HCT116 (cell line): ENCODE data around the gene MXI1. TPM values are rescaled to one million over a fixed set of nuclear protein-coding genes. Genes with fewer than 3 reads are reported as not detected.

Source experiments
- ATAC-seq: fragments of 200-7000 bp; cut with Tn5 transposase; 2 replicates; pipeline ENCODE4 v1.9.1; 2020; ENCODE audit warnings: mild to moderate bottlenecking, moderate library complexity
- BruUV-seq: library from RNA; stranded (reverse); fragments of 400-500 nt; replicated peaks from 2 replicates; lab custom pipeline; 2021; lab: Mats Ljungman, UMichigan
- CTCF ChIA-PET: fragments of 300-600 bp; sonication (Branson Sonifier 250); formaldehyde crosslinking; loops from one replicate; lab custom pipeline; 2021; ENCODE audit warnings: antibody characterized with exemption; lab: Charles Lee
- POLR2A ChIA-PET: fragments of 300-600, 350-600 bp; sonication (Branson Sonifier 250); formaldehyde crosslinking; loops from one replicate; lab custom pipeline; 2021; ENCODE audit warnings: antibody characterized with exemption; lab: Charles Lee
- RAD21 ChIA-PET, 2 experiments: fragments of 300-600 bp; sonication (Branson Sonifier 250); formaldehyde crosslinking; loops; one replicate each; lab custom pipeline; 2023; ENCODE audit warnings: low total read pairs in 2 of 2; ENCODE audit not compliant: uncharacterized antibody in 2 of 2, unreplicated experiment in 2 of 2, low non-redundant PET in 1 of 2; lab: Charles Lee
- DNase-seq: peaks from one replicate; pipeline ENCODE4 v3.0.0-alpha.2; 2010; ENCODE audit warnings: low read depth, low spot score
- H2AFZ ChIP-seq: fragments of 200-600 bp; shearing (Covaris generic), sonication (generic); 2 replicates; pipeline ENCODE4 v1.6.1; 2017; ENCODE audit warnings: low read depth, mixed run types, mixed read lengths, antibody characterized with exemption, low read length; ENCODE audit not compliant: poor library complexity, severe bottlenecking
- H3K27ac ChIP-seq: 2 replicates; pipeline ENCODE4 v1.5.1; 2012; ENCODE audit warnings: low read depth, low read length
- H3K27me3 ChIP-seq: fragments of 200-600 bp; sonication (generic); 2 replicates; pipeline ENCODE4 v1.6.1; 2016; ENCODE audit warnings: mixed run types, low read length, mixed read lengths; ENCODE audit not compliant: insufficient read depth
- H3K36me3 ChIP-seq, 2 experiments: fragments of 200-500 bp in 1 of 2; fragments of 200-600 bp in 1 of 2; sonication (Bioruptor generic) in 1 of 2; sonication (generic) in 1 of 2; 2 replicates each; pipeline versions ENCODE4 v1.5.1 to v1.6.1; 2014 to 2016; ENCODE audit warnings: low read length in 2 of 2, inconsistent platforms in 1 of 2, mixed read lengths in 1 of 2, mixed run types in 1 of 2; ENCODE audit not compliant: insufficient read depth in 2 of 2, control insufficient read depth in 1 of 2
- H3K4me1 ChIP-seq, 2 experiments: fragments of 200-600 bp in 1 of 2; sonication (generic) in 1 of 2; 2 replicates each; pipeline versions ENCODE4 v1.5.1 to v1.6.1; 2012 to 2017; ENCODE audit warnings: low read length in 2 of 2, inconsistent platforms in 1 of 2, mild to moderate bottlenecking in 1 of 2, mixed read lengths in 1 of 2, mixed run types in 1 of 2, moderate library complexity in 1 of 2; ENCODE audit not compliant: insufficient read depth in 2 of 2, control insufficient read depth in 1 of 2
- H3K4me2 ChIP-seq: fragments of 200-600 bp; sonication (generic); 2 replicates; pipeline ENCODE4 v1.6.1; 2017; ENCODE audit warnings: mixed run types, low read length, mixed read lengths
- H3K4me3 ChIP-seq, 2 experiments: fragments of 200-600 bp in 1 of 2; sonication (generic) in 1 of 2; replicated peaks in 1 of 2; 2 replicates each; pipeline ENCODE4 v1.5.1; 2011 to 2016; ENCODE audit warnings: low read length in 2 of 2, control low read depth in 1 of 2, low read depth in 1 of 2, mild to moderate bottlenecking in 1 of 2, mixed read lengths in 1 of 2, mixed run types in 1 of 2
- H3K79me2 ChIP-seq: fragments of 200-600 bp; sonication (generic); 2 replicates; pipeline ENCODE4 v1.6.1; 2017; ENCODE audit warnings: mild to moderate bottlenecking, mixed run types, low read length, moderate library complexity, mixed read lengths; ENCODE audit not compliant: insufficient read depth
- H3K9ac ChIP-seq: fragments of 200-600 bp; sonication (generic); 2 replicates; pipeline ENCODE4 v1.6.1; 2016; ENCODE audit warnings: low read length, mixed read lengths
- H3K9me2 ChIP-seq: fragments of 200-600 bp; sonication (generic), shearing (Covaris generic); 2 replicates; pipeline ENCODE4 v1.6.1; 2017; ENCODE audit warnings: mixed run types, mild to moderate bottlenecking, moderate library complexity; ENCODE audit not compliant: insufficient read depth
- H3K9me3 ChIP-seq, 2 experiments: fragments of 200-500 bp in 1 of 2; fragments of 200-600 bp in 1 of 2; sonication (Bioruptor generic) in 1 of 2; sonication (generic) in 1 of 2; 2 replicates each; pipeline ENCODE4 v1.6.1; 2014 to 2017; ENCODE audit warnings: low read length in 2 of 2, mixed read lengths in 2 of 2, inconsistent platforms in 1 of 2, low read depth in 1 of 2, mild to moderate bottlenecking in 1 of 2, mixed run types in 1 of 2, moderate library complexity in 1 of 2; ENCODE audit not compliant: control insufficient read depth in 1 of 2, insufficient read depth in 1 of 2
- H4K20me1 ChIP-seq: fragments of 200-600 bp; sonication (generic), shearing (Covaris generic); 2 replicates; pipeline ENCODE4 v1.6.1; 2017; ENCODE audit warnings: mixed run types, mild to moderate bottlenecking, moderate library complexity; ENCODE audit not compliant: insufficient read depth
- CBX3 ChIP-seq: IDR thresholded peaks from 2 replicates; pipeline ENCODE4 v1.6.1; 2012; ENCODE audit warnings: low read depth
- CEBPB ChIP-seq: IDR thresholded peaks from 2 replicates; pipeline ENCODE4 v1.6.1; 2012; ENCODE audit warnings: low read depth
- EGR1 ChIP-seq: IDR thresholded peaks from 2 replicates; pipeline ENCODE4 v1.6.1; 2012; ENCODE audit warnings: low read depth
- ELF1 ChIP-seq: IDR thresholded peaks from 2 replicates; pipeline ENCODE4 v1.6.1; 2012; ENCODE audit warnings: low read depth, borderline replicate concordance
- FOSL1 ChIP-seq: IDR thresholded peaks from 2 replicates; pipeline ENCODE4 v1.6.1; 2012; ENCODE audit warnings: low read depth
- JUND ChIP-seq: IDR thresholded peaks from 2 replicates; pipeline ENCODE4 v1.6.1; 2012
- POLR2A ChIP-seq: IDR thresholded peaks from 2 replicates; pipeline ENCODE4 v1.7.0; 2011; ENCODE audit warnings: borderline replicate concordance; ENCODE audit not compliant: insufficient read depth, insufficient read length; ENCODE audit errors: extremely low read depth
- SIN3A ChIP-seq: IDR thresholded peaks from 2 replicates; pipeline ENCODE4 v1.6.1; 2012; ENCODE audit warnings: low read depth
- SRF ChIP-seq: IDR thresholded peaks from 2 replicates; pipeline ENCODE4 v1.6.1; 2012; ENCODE audit warnings: low read depth
- YY1 ChIP-seq: IDR thresholded peaks from 2 replicates; pipeline ENCODE4 v1.6.1; 2011; ENCODE audit warnings: low read length, low read depth, moderate library complexity, mild to moderate bottlenecking; ENCODE audit not compliant: insufficient replicate concordance; ENCODE audit errors: extremely low read depth
- intact Hi-C: fragments of 100-400 bp; cut with micrococcal nuclease; formaldehyde crosslinking; loops from 2 replicates; pipeline ENCODE4 v1.10.0; 2022
- total RNA-seq: library from RNA; stranded (reverse); gene quantifications from one replicate; pipeline ENCODE4 v1.2.1, GENCODE V29; 2021; ENCODE audit not compliant: unreplicated experiment
- TF ChIP-seq, protein P1 (sequence below): IDR thresholded peaks from 2 replicates; pipeline ENCODE4 v1.6.1; 2012
- TF ChIP-seq, protein P2 (sequence below): IDR thresholded peaks from 2 replicates; pipeline ENCODE4 v1.6.1; 2012; ENCODE audit warnings: low read depth
- TF ChIP-seq, protein P3 (sequence below), 3 experiments: fragments of 200-600 bp in 1 of 3; sonication (generic) in 1 of 3; IDR thresholded peaks in 2 of 3; conservative IDR thresholded peaks in 1 of 3; 2 replicates each; pipeline ENCODE4 v1.5.1; 2012 to 2017; ENCODE audit warnings: low read depth in 2 of 3, low read length in 2 of 3, antibody characterized with exemption in 1 of 3, borderline replicate concordance in 1 of 3, control low read depth in 1 of 3, mild to moderate bottlenecking in 1 of 3, mixed read lengths in 1 of 3, mixed run types in 1 of 3, moderate library complexity in 1 of 3; ENCODE audit not compliant: insufficient read depth in 1 of 3

The MXI1 gene
- total RNA-seq, 1 experiment from 2014 or later, result 57.0 TPM

DNA sequence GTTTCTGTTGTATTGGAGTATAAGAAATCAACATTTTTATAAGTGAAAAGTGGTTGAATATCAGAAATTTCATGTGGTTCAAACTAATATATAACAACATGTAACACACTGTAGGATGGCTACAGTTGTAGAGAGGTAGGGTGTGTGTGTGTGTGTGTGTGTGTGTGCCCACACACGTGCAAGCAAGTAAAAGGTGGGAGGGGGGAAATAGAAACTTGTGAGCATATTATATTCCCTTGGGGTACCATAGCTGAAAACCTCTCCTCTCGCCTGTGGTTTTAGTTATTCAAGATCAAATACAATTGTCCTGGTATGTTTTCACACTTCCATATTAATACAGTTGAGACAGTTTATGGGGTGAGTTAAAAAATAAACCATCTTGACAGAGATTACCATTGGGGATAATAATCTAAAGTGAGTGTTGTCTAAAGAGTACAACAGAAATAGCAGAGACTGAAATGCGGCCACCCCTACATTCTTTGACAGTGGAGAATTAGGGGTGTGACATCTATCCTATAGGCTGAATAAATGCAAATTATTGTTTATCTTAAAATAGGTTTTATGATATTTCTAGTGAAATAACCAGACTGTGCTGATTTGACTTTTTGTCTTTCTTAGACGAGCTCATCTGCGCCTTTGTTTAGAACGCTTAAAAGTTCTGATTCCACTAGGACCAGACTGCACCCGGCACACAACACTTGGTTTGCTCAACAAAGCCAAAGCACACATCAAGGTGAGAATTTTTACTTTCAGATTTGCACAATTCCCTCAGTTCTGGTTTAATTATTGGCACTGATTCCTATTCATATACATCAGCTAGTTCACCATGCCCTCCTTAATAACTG lies 71.4 kb downstream of the MXI1 start:
- CTCF ChIA-PET, result interaction anchor here (1.1 to 4.8 kb wide), 5 partner anchors 57 to 395 kb away, joined by 3 to 46 read pairs (median 17); no protein-coding TSS in a partner anchor
- H3K27ac ChIP-seq, result no peak overlapping the region
- TF ChIP-seq, protein P1, sequence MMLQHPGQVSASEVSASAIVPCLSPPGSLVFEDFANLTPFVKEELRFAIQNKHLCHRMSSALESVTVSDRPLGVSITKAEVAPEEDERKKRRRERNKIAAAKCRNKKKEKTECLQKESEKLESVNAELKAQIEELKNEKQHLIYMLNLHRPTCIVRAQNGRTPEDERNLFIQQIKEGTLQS, result no peak
- TF ChIP-seq CEBPB, result no peak
- no peak for TF ChIP-seq ELF1
- TF ChIP-seq, protein P2, sequence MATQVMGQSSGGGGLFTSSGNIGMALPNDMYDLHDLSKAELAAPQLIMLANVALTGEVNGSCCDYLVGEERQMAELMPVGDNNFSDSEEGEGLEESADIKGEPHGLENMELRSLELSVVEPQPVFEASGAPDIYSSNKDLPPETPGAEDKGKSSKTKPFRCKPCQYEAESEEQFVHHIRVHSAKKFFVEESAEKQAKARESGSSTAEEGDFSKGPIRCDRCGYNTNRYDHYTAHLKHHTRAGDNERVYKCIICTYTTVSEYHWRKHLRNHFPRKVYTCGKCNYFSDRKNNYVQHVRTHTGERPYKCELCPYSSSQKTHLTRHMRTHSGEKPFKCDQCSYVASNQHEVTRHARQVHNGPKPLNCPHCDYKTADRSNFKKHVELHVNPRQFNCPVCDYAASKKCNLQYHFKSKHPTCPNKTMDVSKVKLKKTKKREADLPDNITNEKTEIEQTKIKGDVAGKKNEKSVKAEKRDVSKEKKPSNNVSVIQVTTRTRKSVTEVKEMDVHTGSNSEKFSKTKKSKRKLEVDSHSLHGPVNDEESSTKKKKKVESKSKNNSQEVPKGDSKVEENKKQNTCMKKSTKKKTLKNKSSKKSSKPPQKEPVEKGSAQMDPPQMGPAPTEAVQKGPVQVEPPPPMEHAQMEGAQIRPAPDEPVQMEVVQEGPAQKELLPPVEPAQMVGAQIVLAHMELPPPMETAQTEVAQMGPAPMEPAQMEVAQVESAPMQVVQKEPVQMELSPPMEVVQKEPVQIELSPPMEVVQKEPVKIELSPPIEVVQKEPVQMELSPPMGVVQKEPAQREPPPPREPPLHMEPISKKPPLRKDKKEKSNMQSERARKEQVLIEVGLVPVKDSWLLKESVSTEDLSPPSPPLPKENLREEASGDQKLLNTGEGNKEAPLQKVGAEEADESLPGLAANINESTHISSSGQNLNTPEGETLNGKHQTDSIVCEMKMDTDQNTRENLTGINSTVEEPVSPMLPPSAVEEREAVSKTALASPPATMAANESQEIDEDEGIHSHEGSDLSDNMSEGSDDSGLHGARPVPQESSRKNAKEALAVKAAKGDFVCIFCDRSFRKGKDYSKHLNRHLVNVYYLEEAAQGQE, result no peak
- TF ChIP-seq, protein P3, sequence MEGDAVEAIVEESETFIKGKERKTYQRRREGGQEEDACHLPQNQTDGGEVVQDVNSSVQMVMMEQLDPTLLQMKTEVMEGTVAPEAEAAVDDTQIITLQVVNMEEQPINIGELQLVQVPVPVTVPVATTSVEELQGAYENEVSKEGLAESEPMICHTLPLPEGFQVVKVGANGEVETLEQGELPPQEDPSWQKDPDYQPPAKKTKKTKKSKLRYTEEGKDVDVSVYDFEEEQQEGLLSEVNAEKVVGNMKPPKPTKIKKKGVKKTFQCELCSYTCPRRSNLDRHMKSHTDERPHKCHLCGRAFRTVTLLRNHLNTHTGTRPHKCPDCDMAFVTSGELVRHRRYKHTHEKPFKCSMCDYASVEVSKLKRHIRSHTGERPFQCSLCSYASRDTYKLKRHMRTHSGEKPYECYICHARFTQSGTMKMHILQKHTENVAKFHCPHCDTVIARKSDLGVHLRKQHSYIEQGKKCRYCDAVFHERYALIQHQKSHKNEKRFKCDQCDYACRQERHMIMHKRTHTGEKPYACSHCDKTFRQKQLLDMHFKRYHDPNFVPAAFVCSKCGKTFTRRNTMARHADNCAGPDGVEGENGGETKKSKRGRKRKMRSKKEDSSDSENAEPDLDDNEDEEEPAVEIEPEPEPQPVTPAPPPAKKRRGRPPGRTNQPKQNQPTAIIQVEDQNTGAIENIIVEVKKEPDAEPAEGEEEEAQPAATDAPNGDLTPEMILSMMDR (IDR thresholded peaks at IDR 0.05 in 2 of 3, conservative IDR thresholded peaks at IDR 0.05 in 1 of 3; ENCODE audit: borderline replicate concordance in 1 of 3, insufficient read depth in 1 of 3, low read depth in 2 of 3, low read length in 2 of 3), result no peak
- TF ChIP-seq POLR2A, result no peak
- TF ChIP-seq CBX3, result no peak
- TF ChIP-seq EGR1, result no peak
- TF ChIP-seq JUND, result no peak
- TF ChIP-seq SIN3A, result no peak
- TF ChIP-seq SRF, result no peak
- TF ChIP-seq FOSL1, result no peak
- TF ChIP-seq YY1, result no peak
- TF ChIP-seq, all 23 proteins: peak for 0
- Histone ChIP-seq H4K20me1 (no peaks in the 10 kb centered on the region), H3K9ac (no peak overlapping the region), H3K4me2 (peak overlapping the region; percentile 27), H3K36me3 (peaks cover 0 to 4% of the 10 kb centered on the region in 2 experiments; a peak in 1 of 4 replicates), H3K9me2 (no peaks in the 10 kb centered on the region), H3K9me3 (no peaks in the 10 kb centered on the region), H3K79me2 (no peaks in the 10 kb centered on the region), H3K4me3 (no peak overlapping the region), H3K4me1 (peaks cover 4 to 9% of the 10 kb centered on the region in 2 experiments; a peak in 2 of 4 replicates), H3K27me3 (no peaks in the 10 kb centered on the region), H2AFZ (no peak overlapping the region)
- peak; percentile 34 for ATAC-seq
- no peak for DNase-seq
- intact Hi-C loops, result loop anchor here (1.0 to 5.0 kb wide), 4 partner anchors 51 to 394 kb away; no protein-coding TSS in a partner anchor
- ChIA-PET RAD21 (interaction anchor here (0.6 to 2.2 kb wide), 2 partner anchors 68 to 141 kb away, joined by 3 to 7 read pairs; no protein-coding TSS in a partner anchor), POLR2A (no interaction called here)
- no TSS peak for BruUV-seq
